ENCODE measurements around the gene PSMB10. TPM values are rescaled to one million over a fixed set of nuclear protein-coding genes. Genes with fewer than 3 reads are reported as not detected.

The PSMB10 gene
- total RNA-seq, 6 donors from 2014 or later, result 48.2 to 106 (median 60.6) TPM

DNA sequence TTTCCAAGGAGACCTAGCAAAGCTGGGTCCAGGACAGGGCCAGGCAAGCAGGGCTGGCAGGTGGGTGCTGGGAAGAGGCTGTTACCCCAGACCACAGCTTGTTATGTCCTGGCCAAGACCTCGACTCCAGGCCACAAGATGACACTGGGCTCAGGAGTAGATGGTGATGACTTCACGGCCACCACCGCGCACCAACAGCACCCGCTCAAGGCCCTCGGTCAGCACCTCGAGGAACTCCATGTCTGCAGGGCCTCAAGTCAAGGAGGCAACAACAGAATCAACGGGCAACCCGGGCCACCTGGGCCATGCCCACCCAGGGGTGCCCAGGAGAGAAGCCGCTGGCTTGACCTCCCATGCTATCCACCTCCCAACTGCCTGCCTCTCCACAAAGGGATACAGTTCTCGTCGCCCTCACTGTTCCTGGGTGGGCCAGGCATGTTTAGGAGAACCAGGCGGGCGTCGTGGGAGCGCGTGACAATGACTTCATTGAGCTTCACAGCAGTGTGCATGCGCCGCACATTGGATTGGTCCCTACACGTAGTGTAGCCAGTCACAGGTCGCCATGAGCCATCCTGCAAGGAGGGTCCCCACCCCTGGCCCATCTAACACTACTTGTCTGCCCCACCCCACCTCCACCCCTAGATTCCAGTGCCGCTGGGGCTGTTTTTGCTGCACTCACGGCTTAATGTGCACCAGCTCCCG lies 8.2 kb upstream of the PSMB10 start:
- WGBS, 2 donors, result 95 to 97% methylated on average over 14 to 19 of the region's 24 CpGs
- Histone ChIP-seq H3K9me3 (no peaks in the 10 kb centered on the region), H3K27me3 (no peaks in the 10 kb centered on the region), H3K27ac (peak overlapping the region; percentile 48 to 70 (median 69)), H3K36me3 (peaks cover 30 to 98% (median 87%) of the 10 kb centered on the region in 4 donors), H3K4me3 (no peak overlapping the region), H3K4me1 (peaks cover 0 to 25% (median 7%) of the 10 kb centered on the region in 4 donors)
- DNase-seq (no peak), ATAC-seq (ENCODE audit: low FRiP score in 2 of 2) (no peak)
- TF ChIP-seq, protein P1, sequence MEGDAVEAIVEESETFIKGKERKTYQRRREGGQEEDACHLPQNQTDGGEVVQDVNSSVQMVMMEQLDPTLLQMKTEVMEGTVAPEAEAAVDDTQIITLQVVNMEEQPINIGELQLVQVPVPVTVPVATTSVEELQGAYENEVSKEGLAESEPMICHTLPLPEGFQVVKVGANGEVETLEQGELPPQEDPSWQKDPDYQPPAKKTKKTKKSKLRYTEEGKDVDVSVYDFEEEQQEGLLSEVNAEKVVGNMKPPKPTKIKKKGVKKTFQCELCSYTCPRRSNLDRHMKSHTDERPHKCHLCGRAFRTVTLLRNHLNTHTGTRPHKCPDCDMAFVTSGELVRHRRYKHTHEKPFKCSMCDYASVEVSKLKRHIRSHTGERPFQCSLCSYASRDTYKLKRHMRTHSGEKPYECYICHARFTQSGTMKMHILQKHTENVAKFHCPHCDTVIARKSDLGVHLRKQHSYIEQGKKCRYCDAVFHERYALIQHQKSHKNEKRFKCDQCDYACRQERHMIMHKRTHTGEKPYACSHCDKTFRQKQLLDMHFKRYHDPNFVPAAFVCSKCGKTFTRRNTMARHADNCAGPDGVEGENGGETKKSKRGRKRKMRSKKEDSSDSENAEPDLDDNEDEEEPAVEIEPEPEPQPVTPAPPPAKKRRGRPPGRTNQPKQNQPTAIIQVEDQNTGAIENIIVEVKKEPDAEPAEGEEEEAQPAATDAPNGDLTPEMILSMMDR (IDR thresholded peaks at IDR 0.05), result no peak
- TF ChIP-seq POLR2AphosphoS5 (IDR thresholded peaks at IDR 0.05) (no peak), POLR2A (IDR thresholded peaks at IDR 0.05) (no peak), EP300 (IDR thresholded peaks at IDR 0.05) (no peak)

DNA sequence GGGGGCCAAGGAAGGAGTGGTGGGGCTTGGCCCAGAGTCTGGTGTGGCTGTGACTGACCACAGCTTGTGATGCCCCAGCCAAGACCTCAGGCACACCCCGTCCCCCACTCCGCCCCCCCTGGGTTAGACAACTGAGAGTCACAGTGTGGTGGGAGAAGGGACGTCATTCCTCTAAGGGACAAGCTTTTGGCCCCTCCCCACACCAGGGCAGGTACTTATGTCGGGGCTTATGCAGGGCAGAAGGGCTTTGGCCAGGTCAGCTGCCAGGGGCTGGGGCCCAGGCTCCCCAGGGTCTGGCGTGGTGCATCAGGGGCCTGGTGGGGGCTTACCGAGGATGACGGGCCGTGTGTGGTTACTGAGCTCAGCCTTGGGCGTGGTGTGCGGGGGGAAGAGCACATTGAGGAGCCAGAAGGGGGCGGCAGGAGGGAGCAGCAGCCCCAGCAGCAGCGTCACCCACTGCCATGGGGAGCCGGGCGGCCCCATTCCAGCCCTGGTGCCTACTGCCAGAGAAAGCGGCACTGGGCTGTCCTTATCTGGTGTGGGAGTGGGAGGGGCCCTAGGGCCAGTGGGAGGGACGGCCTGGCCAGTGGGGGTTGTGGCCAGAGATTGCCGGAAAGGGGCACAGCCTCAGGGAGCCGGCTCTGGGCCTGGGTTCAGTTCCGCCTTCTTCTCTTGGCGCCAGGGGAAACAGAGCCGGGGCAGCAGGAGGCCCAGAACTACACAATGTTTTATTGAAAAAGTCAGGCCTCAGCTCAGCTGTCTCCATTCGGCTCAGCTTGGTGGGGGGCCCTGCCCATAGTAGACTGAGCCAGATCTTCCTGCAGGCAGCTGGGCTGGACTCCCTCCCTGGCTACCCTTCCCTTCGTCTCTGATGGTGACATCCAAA lies 7.2 kb upstream of the PSMB10 start, which contains the start of gene LCAT:
Gene LCAT (minus strand): TSS at position 502 of the 886 bp plus-strand sequence. CDS start 19 bp downstream, at position 483.
- no peaks in the 10 kb centered on the region for H3K9me3 ChIP-seq
- DNase-seq (peak in 1 of 2 donors; percentile 84), ATAC-seq (ENCODE audit: low FRiP score in 2 of 2) (peak; percentile 35 to 68)
- peaks cover 22 to 98% (median 83%) of the 10 kb centered on the region in 4 donors for H3K36me3 ChIP-seq
- H3K4me3 ChIP-seq, result no peak within 1 kb of the TSS
- peaks cover 0 to 29% (median 7%) of the 10 kb centered on the region in 4 donors for H3K4me1 ChIP-seq
- 60 to 76% methylated on average over 11 to 18 of the region's 23 CpGs for WGBS, 2 donors
- no peaks in the 10 kb centered on the region for H3K27me3 ChIP-seq
- peak within 1 kb of the TSS; percentile 48 to 70 (median 69) for H3K27ac ChIP-seq
- TF ChIP-seq POLR2A (IDR thresholded peaks at IDR 0.05) (no peak), EP300 (IDR thresholded peaks at IDR 0.05) (no peak), POLR2AphosphoS5 (IDR thresholded peaks at IDR 0.05) (no peak)
- TF ChIP-seq, protein P1 (IDR thresholded peaks at IDR 0.05), result no peak

DNA sequence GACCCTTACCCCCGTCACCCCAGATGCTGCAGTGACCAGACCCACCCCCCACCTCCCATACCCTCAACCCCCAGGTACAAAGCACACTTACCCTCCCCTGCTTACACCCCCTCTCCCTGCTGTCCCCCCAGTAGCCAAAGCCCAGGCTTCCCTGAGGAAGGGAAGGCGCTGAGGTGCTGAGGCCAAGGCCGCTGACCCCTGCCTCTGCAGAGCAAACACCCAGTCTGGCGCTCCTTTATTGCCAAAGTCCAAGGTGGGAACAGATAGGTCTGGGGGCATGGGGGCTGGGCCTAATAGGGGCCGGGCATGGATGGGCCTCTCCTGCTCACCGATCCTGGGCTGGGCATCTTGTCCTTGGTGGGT lies 6.6 kb upstream of the PSMB10 start:
- no peaks in the 10 kb centered on the region for H3K9me3 ChIP-seq
- ATAC-seq (ENCODE audit: low FRiP score in 2 of 2), result no peak
- H3K36me3 ChIP-seq, result peaks cover 19 to 93% (median 77%) of the 10 kb centered on the region in 4 donors
- peaks cover 0 to 29% (median 7%) of the 10 kb centered on the region in 4 donors for H3K4me1 ChIP-seq
- no peak overlapping the region for H3K4me3 ChIP-seq
- 91% methylated on average over 6 of the region's 6 CpGs; no CpG with 5 or more reads in 1 of the 2 donors for WGBS, 2 donors
- DNase-seq, result no peak
- H3K27me3 ChIP-seq, result no peaks in the 10 kb centered on the region
- peak overlapping the region; percentile 48 to 70 (median 69) for H3K27ac ChIP-seq
- TF ChIP-seq EP300 (IDR thresholded peaks at IDR 0.05), result no peak
- no peak for TF ChIP-seq POLR2A (IDR thresholded peaks at IDR 0.05)
- TF ChIP-seq, protein P1 (IDR thresholded peaks at IDR 0.05), result no peak
- no peak for TF ChIP-seq POLR2AphosphoS5 (IDR thresholded peaks at IDR 0.05)

DNA sequence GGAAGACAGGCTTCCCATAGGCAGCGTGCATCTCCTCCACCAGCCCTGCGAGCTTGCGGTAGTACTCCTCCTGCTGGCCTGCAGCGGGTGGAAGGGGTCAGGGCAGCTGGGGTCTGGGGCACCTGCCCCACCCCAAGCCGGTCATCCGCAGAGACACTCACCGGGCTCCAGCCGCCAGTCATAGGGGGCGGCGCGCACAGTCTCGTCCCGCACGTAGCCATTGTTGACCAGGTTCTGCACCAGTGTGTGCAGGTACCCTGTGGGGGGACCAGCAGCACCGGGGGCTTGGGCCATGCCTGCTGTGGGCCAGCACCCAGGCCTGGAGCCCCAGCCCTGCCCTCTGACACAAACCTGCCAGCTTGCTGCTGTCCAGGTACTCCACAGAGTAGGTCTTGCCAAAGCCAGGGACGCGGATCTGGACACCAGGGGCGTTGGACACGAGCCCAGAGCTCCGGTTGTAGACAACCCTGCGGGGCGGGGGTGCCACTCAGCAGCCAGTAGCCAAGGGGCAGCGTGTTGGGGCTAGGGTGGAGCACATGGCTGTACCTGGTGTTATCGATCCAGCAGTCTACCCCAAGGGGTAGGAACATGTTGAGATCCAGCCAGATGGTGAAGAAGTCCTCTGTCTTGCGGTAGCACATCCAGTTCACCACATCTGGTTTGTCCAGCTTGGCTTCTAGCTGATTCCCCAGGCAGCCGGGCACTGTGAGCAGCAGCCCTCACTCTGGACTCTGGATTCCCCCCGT lies 6.0 kb upstream of the PSMB10 start:
- Histone ChIP-seq H3K9me3 (no peaks in the 10 kb centered on the region), H3K27me3 (no peaks in the 10 kb centered on the region), H3K27ac (peak overlapping the region; percentile 48 to 70 (median 69)), H3K4me1 (peaks cover 0 to 29% (median 7%) of the 10 kb centered on the region in 4 donors), H3K4me3 (no peak overlapping the region), H3K36me3 (peaks cover 17 to 87% (median 71%) of the 10 kb centered on the region in 4 donors)
- TF ChIP-seq, protein P1 (IDR thresholded peaks at IDR 0.05), result no peak
- TF ChIP-seq POLR2A (IDR thresholded peaks at IDR 0.05) (no peak), EP300 (IDR thresholded peaks at IDR 0.05) (no peak), POLR2AphosphoS5 (IDR thresholded peaks at IDR 0.05) (no peak)
- peak in 1 of 2 donors; percentile 83 for DNase-seq
- no peak for ATAC-seq (ENCODE audit: low FRiP score in 2 of 2)
- 83 to 87% methylated on average over 4 to 26 of the region's 27 CpGs for WGBS, 2 donors

Measured in upper lobe of left lung (tissue), 6 donors.